ENCODE results near the gene USP3. TPM values are rescaled to one million over a fixed set of nuclear protein-coding genes. Genes with fewer than 3 reads are reported as not detected.
A peak's percentile ranks its signal among the peaks of the same experiment; 100 is the strongest.

USP3 gene
- total RNA-seq, 1 experiment from 2014 or later: 70.2 TPM

DNA sequence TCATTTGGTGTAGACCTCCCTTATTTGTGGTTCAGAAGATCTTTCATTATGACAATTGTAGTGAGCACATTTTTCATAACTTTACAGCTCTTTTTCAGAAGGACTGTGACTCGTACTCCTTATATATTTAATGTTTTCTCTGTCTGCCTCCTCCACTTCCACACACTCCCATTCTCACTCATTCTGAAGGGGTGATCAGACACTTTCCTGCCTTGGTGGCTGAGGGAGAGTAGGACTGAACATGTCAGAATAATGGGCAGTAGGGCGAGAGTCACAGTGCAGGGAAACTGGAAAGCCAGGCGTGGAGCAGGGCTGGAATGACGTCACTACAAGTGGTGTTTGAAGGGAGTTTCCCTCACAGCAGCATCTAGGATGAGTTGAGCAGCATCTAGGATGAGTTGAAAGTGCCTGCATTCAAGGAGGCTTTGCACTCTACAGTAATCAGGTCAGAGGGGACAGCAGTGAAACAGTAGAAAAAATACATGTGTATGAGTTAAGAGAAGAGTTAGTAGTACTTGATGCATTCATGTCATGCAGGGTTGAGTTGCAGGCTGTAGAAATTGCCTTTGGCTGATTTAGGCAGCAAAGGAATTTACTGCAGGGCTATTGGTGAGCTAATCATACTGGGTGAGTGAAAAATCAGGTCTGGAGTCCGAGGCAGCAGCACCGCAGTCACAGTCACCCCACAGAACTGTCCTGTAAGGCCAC, 56.5 kb downstream of the USP3 start:
- H3K27me3 Mint-ChIP-seq (ENCODE audit: insufficient read depth, unreplicated experiment): no peaks in the 10 kb centered on the region
- TF ChIP-seq, protein P1, sequence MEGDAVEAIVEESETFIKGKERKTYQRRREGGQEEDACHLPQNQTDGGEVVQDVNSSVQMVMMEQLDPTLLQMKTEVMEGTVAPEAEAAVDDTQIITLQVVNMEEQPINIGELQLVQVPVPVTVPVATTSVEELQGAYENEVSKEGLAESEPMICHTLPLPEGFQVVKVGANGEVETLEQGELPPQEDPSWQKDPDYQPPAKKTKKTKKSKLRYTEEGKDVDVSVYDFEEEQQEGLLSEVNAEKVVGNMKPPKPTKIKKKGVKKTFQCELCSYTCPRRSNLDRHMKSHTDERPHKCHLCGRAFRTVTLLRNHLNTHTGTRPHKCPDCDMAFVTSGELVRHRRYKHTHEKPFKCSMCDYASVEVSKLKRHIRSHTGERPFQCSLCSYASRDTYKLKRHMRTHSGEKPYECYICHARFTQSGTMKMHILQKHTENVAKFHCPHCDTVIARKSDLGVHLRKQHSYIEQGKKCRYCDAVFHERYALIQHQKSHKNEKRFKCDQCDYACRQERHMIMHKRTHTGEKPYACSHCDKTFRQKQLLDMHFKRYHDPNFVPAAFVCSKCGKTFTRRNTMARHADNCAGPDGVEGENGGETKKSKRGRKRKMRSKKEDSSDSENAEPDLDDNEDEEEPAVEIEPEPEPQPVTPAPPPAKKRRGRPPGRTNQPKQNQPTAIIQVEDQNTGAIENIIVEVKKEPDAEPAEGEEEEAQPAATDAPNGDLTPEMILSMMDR (IDR thresholded peaks at IDR 0.05; ENCODE audit: unreplicated experiment): no peak
- DNase-seq (ENCODE audit: unreplicated experiment): no peak
- POLR2A ChIA-PET: interaction anchor here (0.7 to 1.0 kb wide), 2 partner anchors 8 to 14 kb away, joined by 3 read pairs; no protein-coding TSS in a partner anchor
- H3K36me3 Mint-ChIP-seq (ENCODE audit: insufficient read depth, unreplicated experiment): peaks cover 78% of the 10 kb centered on the region
- H3K4me1 Mint-ChIP-seq (ENCODE audit: insufficient read depth, unreplicated experiment): no peaks in the 10 kb centered on the region
- H3K27ac Mint-ChIP-seq (ENCODE audit: low read depth, unreplicated experiment): no peak overlapping the region
- H3K4me3 Mint-ChIP-seq (ENCODE audit: unreplicated experiment): no peak overlapping the region
- intact Hi-C loops (cut with micrococcal nuclease): no loop called here
- no peaks in the 10 kb centered on the region for H3K9me3 Mint-ChIP-seq (ENCODE audit: unreplicated experiment)
- no TSS peak for BruUV-seq (replicated peaks)
- CTCF ChIA-PET: no interaction called here

DNA sequence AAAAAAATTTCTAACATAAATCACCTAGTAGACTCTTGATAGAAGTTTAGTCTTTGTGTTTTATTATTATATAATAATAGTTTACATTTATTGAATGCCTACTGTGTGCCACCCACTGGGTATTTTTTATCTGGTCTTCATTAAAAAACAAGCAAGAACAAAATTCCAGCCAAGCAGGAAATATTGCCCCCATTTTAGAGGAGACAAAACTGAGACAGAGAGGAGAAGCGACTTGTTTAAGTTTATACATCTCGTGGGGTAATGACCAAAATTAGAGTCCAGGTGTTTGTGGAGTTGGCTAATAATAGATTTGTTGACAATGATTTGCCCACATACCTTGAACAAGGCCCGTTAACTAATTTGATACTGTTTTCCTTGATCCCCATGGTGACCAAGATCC, 59.7 kb downstream of the USP3 start:
- H3K4me3 Mint-ChIP-seq (ENCODE audit: unreplicated experiment): no peak overlapping the region
- intact Hi-C loops (cut with micrococcal nuclease): no loop called here
- no peaks in the 10 kb centered on the region for H3K27me3 Mint-ChIP-seq (ENCODE audit: insufficient read depth, unreplicated experiment)
- no TSS peak for BruUV-seq (replicated peaks)
- peaks cover 78% of the 10 kb centered on the region for H3K36me3 Mint-ChIP-seq (ENCODE audit: insufficient read depth, unreplicated experiment)
- H3K9me3 Mint-ChIP-seq (ENCODE audit: unreplicated experiment): no peaks in the 10 kb centered on the region
- TF ChIP-seq, protein P1 (IDR thresholded peaks at IDR 0.05; ENCODE audit: unreplicated experiment): no peak
- POLR2A ChIA-PET: interaction anchor here (1.1 to 2.1 kb wide), 4 partner anchors 15 to 62 kb away, joined by 3 to 5 read pairs (median 4); no protein-coding TSS in a partner anchor
- no peak overlapping the region for H3K27ac Mint-ChIP-seq (ENCODE audit: low read depth, unreplicated experiment)
- CTCF ChIA-PET: interaction anchor here (1.9 kb wide), 1 partner anchor 97 kb away, joined by 4 read pairs; no protein-coding TSS in a partner anchor
- no peaks in the 10 kb centered on the region for H3K4me1 Mint-ChIP-seq (ENCODE audit: insufficient read depth, unreplicated experiment)
- no peak for DNase-seq (ENCODE audit: unreplicated experiment)

DNA sequence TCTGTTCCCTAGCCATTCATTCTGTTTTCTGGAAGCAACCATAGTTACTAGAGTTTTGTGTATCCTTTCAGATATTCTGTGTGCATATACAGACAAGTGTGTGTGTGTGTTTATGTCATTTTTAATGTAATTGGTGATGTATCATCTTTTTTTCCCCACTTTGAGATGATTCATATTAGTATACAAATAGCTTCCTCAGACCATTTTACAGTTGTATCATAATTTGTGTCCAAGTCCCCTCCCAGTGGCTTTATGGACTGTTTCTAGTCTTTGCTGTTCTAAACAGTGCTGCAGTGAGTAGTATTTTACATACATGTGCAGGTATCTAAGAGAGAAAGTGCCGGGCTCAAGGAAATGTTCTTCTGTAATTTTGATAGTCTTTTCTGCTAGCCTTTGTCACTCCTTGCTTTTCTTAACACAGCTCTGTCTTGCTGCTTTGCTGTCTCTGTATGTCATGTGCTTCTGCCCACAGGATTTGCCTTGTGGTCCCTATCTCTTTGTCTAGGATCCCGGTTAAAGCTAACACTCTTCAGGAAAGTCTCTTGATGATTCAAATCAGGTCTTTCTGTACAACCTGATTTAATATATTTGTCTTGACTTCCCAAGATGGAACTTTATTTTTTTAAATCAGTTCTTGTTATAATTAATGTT, 61.3 kb downstream of the USP3 start:
- no peaks in the 10 kb centered on the region for H3K4me1 Mint-ChIP-seq (ENCODE audit: insufficient read depth, unreplicated experiment)
- ChIA-PET POLR2A (interaction anchor here (0.8 to 2.1 kb wide), 2 partner anchors 12 to 64 kb away, joined by 3 to 5 read pairs; no protein-coding TSS in a partner anchor), CTCF (interaction anchor here (0.7 to 1.9 kb wide), 3 partner anchors 59 to 534 kb away, joined by 3 to 5 read pairs (median 4); no protein-coding TSS in a partner anchor)
- no peaks in the 10 kb centered on the region for H3K9me3 Mint-ChIP-seq (ENCODE audit: unreplicated experiment)
- BruUV-seq (replicated peaks): no TSS peak
- H3K36me3 Mint-ChIP-seq (ENCODE audit: insufficient read depth, unreplicated experiment): peaks cover 75% of the 10 kb centered on the region
- H3K27ac Mint-ChIP-seq (ENCODE audit: low read depth, unreplicated experiment): peak overlapping the region; percentile 21
- no peak overlapping the region for H3K4me3 Mint-ChIP-seq (ENCODE audit: unreplicated experiment)
- TF ChIP-seq, protein P1 (IDR thresholded peaks at IDR 0.05; ENCODE audit: unreplicated experiment): no peak
- DNase-seq (ENCODE audit: unreplicated experiment): no peak
- intact Hi-C loops (cut with micrococcal nuclease): no loop called here
- no peaks in the 10 kb centered on the region for H3K27me3 Mint-ChIP-seq (ENCODE audit: insufficient read depth, unreplicated experiment)

DNA sequence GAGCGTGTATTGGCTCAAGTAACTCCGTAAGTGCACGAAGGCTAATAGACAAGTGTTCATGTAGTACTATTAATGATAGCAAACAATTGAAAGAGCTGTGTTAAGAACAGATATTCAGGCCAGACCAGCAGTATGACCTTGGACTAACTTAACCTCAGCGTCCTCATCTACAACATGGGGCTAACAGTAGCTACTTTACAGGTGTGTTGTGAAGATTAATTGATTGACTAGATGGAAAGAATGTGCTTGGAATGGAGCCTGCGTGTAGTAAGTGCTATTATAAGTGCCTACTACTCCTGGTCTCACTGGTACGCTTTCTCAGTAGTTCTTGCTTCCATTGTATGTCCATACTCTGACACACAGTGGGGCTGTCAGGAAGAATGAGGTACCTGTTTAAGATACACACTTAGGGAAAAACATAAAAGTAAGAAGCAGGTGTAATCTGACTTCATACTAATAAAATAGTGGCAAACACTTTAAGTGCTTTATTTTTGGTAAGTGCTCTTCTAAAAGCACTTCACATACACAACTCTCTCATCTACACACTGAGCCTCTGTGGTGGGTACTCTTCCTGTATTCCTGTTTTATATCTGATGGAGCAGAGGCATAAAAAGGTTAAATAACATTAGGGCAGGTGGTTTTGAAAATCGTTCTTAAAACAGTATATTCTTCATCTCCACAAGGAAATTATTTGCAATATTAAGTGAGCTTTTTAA, 68.5 kb downstream of the USP3 start:
- ChIA-PET CTCF (interaction anchor here (0.6 kb wide), 1 partner anchor 86 kb away, joined by 4 read pairs; no protein-coding TSS in a partner anchor), POLR2A (interaction anchor here (0.6 to 1.5 kb wide), 4 partner anchors 15 to 122 kb away, joined by 3 to 8 read pairs (median 4); no protein-coding TSS in a partner anchor)
- H3K27me3 Mint-ChIP-seq (ENCODE audit: insufficient read depth, unreplicated experiment): no peaks in the 10 kb centered on the region
- TF ChIP-seq, protein P1 (IDR thresholded peaks at IDR 0.05; ENCODE audit: unreplicated experiment): no peak
- H3K9me3 Mint-ChIP-seq (ENCODE audit: unreplicated experiment): no peaks in the 10 kb centered on the region
- H3K4me3 Mint-ChIP-seq (ENCODE audit: unreplicated experiment): no peak overlapping the region
- DNase-seq (ENCODE audit: unreplicated experiment): no peak
- BruUV-seq (replicated peaks): no TSS peak
- no peaks in the 10 kb centered on the region for H3K4me1 Mint-ChIP-seq (ENCODE audit: insufficient read depth, unreplicated experiment)
- intact Hi-C loops (cut with micrococcal nuclease): no loop called here
- H3K36me3 Mint-ChIP-seq (ENCODE audit: insufficient read depth, unreplicated experiment): peaks cover 86% of the 10 kb centered on the region
- no peak overlapping the region for H3K27ac Mint-ChIP-seq (ENCODE audit: low read depth, unreplicated experiment)

Data from MCF 10A (cell line).